Keratinocyte (primary cell): ENCODE measurements around the gene FASN.

Source experiments
- CTCF ChIP-seq, 3 experiments: IDR thresholded peaks in 1 of 3; conservative IDR thresholded peaks in 1 of 3; optimal IDR thresholded peaks in 1 of 3; 2 replicates in 2 of 3; 3 replicates in 1 of 3; pipeline versions ENCODE3 to v1.5.1; 2011; ENCODE audit warnings: low read length in 3 of 3, mild to moderate bottlenecking in 3 of 3, moderate library complexity in 2 of 3, control low read depth in 1 of 3, inconsistent platforms in 1 of 3; ENCODE audit not compliant: insufficient read depth in 2 of 3; ENCODE audit errors: extremely low read depth in 1 of 3
- EZH2 ChIP-seq: IDR thresholded peaks from one replicate; pipeline ENCODE4 v1.6.1; 2012; ENCODE audit warnings: inconsistent platforms, mild to moderate bottlenecking, low read length, moderate library complexity

- TF ChIP-seq CTCF (optimal IDR thresholded peaks at IDR 0.05 in 1 of 3, IDR thresholded peaks at IDR 0.05 in 1 of 3, conservative IDR thresholded peaks at IDR 0.05 in 1 of 3; ENCODE audit: extremely low read depth in 1 of 3, insufficient read depth in 2 of 3, low read length in 3 of 3) (no peak), EZH2 (no peak)
Observed at GRCh38 chr17:82029990-82030469, 68.0 kb downstream of the FASN start.
